B cell (primary cell): Measurements from ENCODE around the gene CDK5RAP1. TPM values are rescaled to one million over a fixed set of nuclear protein-coding genes. Genes with fewer than 3 reads are reported as not detected.

ENCODE experiments used
- ATAC-seq: fragments of 200-7000 bp; cut with Tn5 transposase; one replicate; pipeline ENCODE4 v1.10.0; 2021; ENCODE audit warnings: low read depth, mild to moderate bottlenecking, moderate number of reproducible peaks, moderate library complexity
- CTCF ChIA-PET: fragments of 350-600 bp; sonication (Branson Sonifier 250); formaldehyde crosslinking; loops from one replicate; lab custom pipeline; 2021; ENCODE audit warnings: antibody characterized with exemption, inconsistent platforms; lab: Charles Lee
- POLR2A ChIA-PET: fragments of 350-600 bp; sonication (Branson Sonifier 250); formaldehyde crosslinking; loops from one replicate; lab custom pipeline; 2021; ENCODE audit warnings: antibody characterized with exemption; lab: Charles Lee
- DNase-seq: peaks from one replicate; pipeline ENCODE4 v3.0.0; 2013
- H2AFZ ChIP-seq: 2 replicates; pipeline ENCODE4 v1.6.1; 2012; ENCODE audit warnings: mild to moderate bottlenecking, low read depth, low read length; ENCODE audit not compliant: insufficient read depth, poor library complexity, severe bottlenecking
- H3K27ac ChIP-seq, 2 donors: 1 replicate in 1 of 2; 2 replicates in 1 of 2; pipeline ENCODE4 v1.5.1; 2012 to 2013; ENCODE audit warnings: low read length in 2 of 2, mild to moderate bottlenecking in 2 of 2, moderate library complexity in 1 of 2
- H3K27me3 ChIP-seq, 4 experiments: fragments of 200-600 bp in 1 of 4; sonication (generic) in 1 of 4; replicated peaks in 1 of 4; 1 replicate in 2 of 4; 2 replicates in 2 of 4; pipeline versions ENCODE4 v1.6.1 to v1.7.0; 2013 to 2016; ENCODE audit warnings: low read length in 3 of 4, mild to moderate bottlenecking in 2 of 4, mixed read lengths in 1 of 4, moderate library complexity in 1 of 4; ENCODE audit not compliant: insufficient read depth in 4 of 4, control insufficient read depth in 3 of 4; ENCODE audit errors: control extremely low read depth in 1 of 4
- H3K36me3 ChIP-seq, 2 experiments: replicated peaks in 1 of 2; 1 replicate in 1 of 2; 2 replicates in 1 of 2; pipeline versions ENCODE4 v1.6.1 to v1.7.1; 2013; ENCODE audit warnings: low read length in 1 of 2; ENCODE audit not compliant: insufficient read depth in 2 of 2, control insufficient read depth in 1 of 2; ENCODE audit errors: control extremely low read depth in 1 of 2, extremely low read depth in 1 of 2
- H3K4me1 ChIP-seq, 2 donors: fragments of 200-600 bp in 1 of 2; sonication (generic) in 1 of 2; 1 replicate in 1 of 2; 2 replicates in 1 of 2; pipeline versions ENCODE4 v1.5.1 to v1.6.1; 2013 to 2017; ENCODE audit warnings: low read length in 2 of 2; ENCODE audit not compliant: control insufficient read depth in 2 of 2, insufficient read depth in 2 of 2
- H3K4me2 ChIP-seq: replicated peaks from 2 replicates; pipeline ENCODE3; 2012; ENCODE audit warnings: mild to moderate bottlenecking, low read depth, low read length; ENCODE audit not compliant: poor library complexity, severe bottlenecking
- H3K4me3 ChIP-seq, 5 experiments: fragments of 200-600 bp in 1 of 5; sonication (generic) in 1 of 5; 1 replicate in 3 of 5; 2 replicates in 2 of 5; pipeline versions ENCODE4 v1.5.1 to v1.7.0; 2011 to 2016; ENCODE audit warnings: low read length in 4 of 5, mild to moderate bottlenecking in 4 of 5, low read depth in 2 of 5, control low read depth in 1 of 5, moderate library complexity in 1 of 5; ENCODE audit not compliant: insufficient read depth in 1 of 5; ENCODE audit errors: control extremely low read depth in 1 of 5, extremely low read depth in 1 of 5
- H3K79me2 ChIP-seq: fragments of 200-600 bp; sonication (generic); one replicate; pipeline ENCODE4 v1.6.0; 2016; ENCODE audit warnings: low read length; ENCODE audit not compliant: control insufficient read depth, insufficient read depth
- H3K9ac ChIP-seq: fragments of 200-600 bp; sonication (generic); 2 replicates; pipeline ENCODE4 v1.6.1; 2017; ENCODE audit warnings: mild to moderate bottlenecking, low read length, moderate library complexity
- H3K9me3 ChIP-seq, 3 donors: one replicate each; pipeline versions ENCODE4 v1.6.1 to v1.7.1; 2013; ENCODE audit warnings: low read length in 2 of 3; ENCODE audit not compliant: control insufficient read depth in 2 of 3, insufficient read depth in 1 of 3; ENCODE audit errors: control extremely low read depth in 1 of 3
- H4K20me1 ChIP-seq: 2 replicates; pipeline ENCODE4 v1.6.0; 2012; ENCODE audit warnings: mild to moderate bottlenecking, low read length; ENCODE audit not compliant: insufficient read depth, control insufficient read depth, poor library complexity, severe bottlenecking
- H3K27ac Mint-ChIP-seq: one replicate; pipeline ENCODE4 v1.8.0; 2021; ENCODE audit warnings: mixed read lengths
- H3K27me3 Mint-ChIP-seq: one replicate; pipeline ENCODE4 v1.8.0; 2021; ENCODE audit warnings: mixed read lengths
- H3K4me1 Mint-ChIP-seq: one replicate; pipeline ENCODE4 v1.8.0; 2021; ENCODE audit warnings: mixed read lengths
- H3K4me3 Mint-ChIP-seq: one replicate; pipeline ENCODE4 v1.8.0; 2021; ENCODE audit warnings: mixed read lengths
- H3K9me3 Mint-ChIP-seq: one replicate; pipeline ENCODE4 v1.8.0; 2022; ENCODE audit warnings: mixed read lengths; ENCODE audit not compliant: insufficient read depth
- CTCF ChIP-seq: fragments of 200-600 bp; IDR thresholded peaks from one replicate; pipeline ENCODE4 v1.8.0; 2022; ENCODE audit warnings: antibody characterized with exemption, mild to moderate bottlenecking
- EZH2 ChIP-seq: IDR thresholded peaks from 2 replicates; pipeline ENCODE4 v1.6.1; 2012; ENCODE audit warnings: borderline replicate concordance, low read depth, mild to moderate bottlenecking, moderate library complexity, low read length; ENCODE audit not compliant: insufficient read depth, poor library complexity, severe bottlenecking
- WGBS: methylation state at CpG from one replicate; pipeline ENCODE4 v1.1.5; 2013; ENCODE audit warnings: missing lambda C conversion rate; ENCODE audit not compliant: insufficient coverage; 5-methylcytosine and 5-hydroxymethylcytosine counted together
- intact Hi-C: fragments of 100-400 bp; cut with micrococcal nuclease; formaldehyde crosslinking; loops from one replicate; pipeline ENCODE4 v1.10.0; 2022
- polyA plus RNA-seq: library from polyadenylated mRNA; depleted of rRNA; stranded (reverse); fragments of >200 nt; gene quantifications from 2 replicates; pipeline ENCODE4 v1.2.3, GENCODE V29; 2012
- total RNA-seq, 2 donors: library from RNA; stranded (reverse); fragments of 120-200 nt in 1 of 2; gene quantifications; 1 replicate in 1 of 2; 2 replicates in 1 of 2; pipeline versions ENCODE4 v1.2.3 to v1.2.4, GENCODE V29; 2013 to 2022

Gene CDK5RAP1
- total and polyA plus RNA-seq, 2 donors (not counting 1 experiment from before 2014, with no cell fraction given): 50.4 to 60.5 TPM

DNA sequence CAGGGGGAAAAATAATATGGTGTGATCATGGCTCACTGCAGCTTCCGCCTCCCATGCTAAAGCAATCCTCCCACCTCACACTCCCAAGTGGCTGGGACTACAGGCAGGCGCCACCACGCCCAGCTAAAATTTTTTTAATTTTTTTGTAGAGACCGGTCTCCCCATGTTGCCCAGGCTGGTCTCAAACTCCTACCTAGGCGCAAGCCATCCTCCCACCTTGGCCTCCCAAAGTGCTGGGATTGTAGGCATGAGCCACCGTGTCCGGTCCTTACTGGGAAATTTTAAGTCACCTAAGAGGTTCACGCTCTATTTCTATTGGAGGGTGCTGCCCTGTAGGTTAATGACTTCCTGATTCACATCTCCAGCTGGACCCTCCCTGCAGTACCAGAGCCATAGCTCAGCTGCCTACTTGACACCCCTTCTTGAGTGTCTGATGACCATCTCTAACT is 626 bp upstream of the CDK5RAP1 start:
- Histone ChIP-seq H3K27me3 (no peaks in the 10 kb centered on the region), H4K20me1 (peaks cover 33% of the 10 kb centered on the region), H3K36me3 (peaks cover 2 to 4% of the 10 kb centered on the region in 2 experiments), H3K27ac (peak overlapping the region in 1 of 2 donors; percentile 71), H3K4me3 (peak overlapping the region; percentile 89 to 99 (median 93)), H3K9me3 (no peaks in the 10 kb centered on the region), H3K9ac (peak overlapping the region; percentile 89), H3K79me2 (peaks cover 59% of the 10 kb centered on the region), H3K4me1 (peaks cover 21 to 39% of the 10 kb centered on the region in 2 donors), H2AFZ (peak overlapping the region; percentile 94), H3K4me2 (peak overlapping the region; percentile 79)
- DNase-seq (no peak), ATAC-seq (no peak)
- ChIA-PET POLR2A (interaction anchor here (0.5 to 2.0 kb wide), 7 partner anchors 8 to 591 kb away, joined by 3 to 10 read pairs (median 4); partner anchors contain the start of genes ACTL10 and SNTA1), CTCF (interaction anchor here (0.9 to 6.4 kb wide), 6 partner anchors 8 to 409 kb away, joined by 4 to 36 read pairs (median 6); partner anchors contain the start of genes ACTL10, CHMP4B and SNTA1)
- Mint-ChIP-seq H3K27me3 (no peaks in the 10 kb centered on the region), H3K27ac (peak overlapping the region; percentile 73), H3K9me3 (no peaks in the 10 kb centered on the region), H3K4me1 (peaks cover 41% of the 10 kb centered on the region), H3K4me3 (peak overlapping the region; percentile 96)
- WGBS: 50% methylated on average over 6 of the region's 8 CpGs
- intact Hi-C loops: loop anchor here (1.0 to 2.0 kb wide), 5 partner anchors 7 to 711 kb away; partner anchors contain the start of genes ACTL10, EIF2S2 and PXMP4
- TF ChIP-seq EZH2 (no peak), CTCF (no peak)

DNA sequence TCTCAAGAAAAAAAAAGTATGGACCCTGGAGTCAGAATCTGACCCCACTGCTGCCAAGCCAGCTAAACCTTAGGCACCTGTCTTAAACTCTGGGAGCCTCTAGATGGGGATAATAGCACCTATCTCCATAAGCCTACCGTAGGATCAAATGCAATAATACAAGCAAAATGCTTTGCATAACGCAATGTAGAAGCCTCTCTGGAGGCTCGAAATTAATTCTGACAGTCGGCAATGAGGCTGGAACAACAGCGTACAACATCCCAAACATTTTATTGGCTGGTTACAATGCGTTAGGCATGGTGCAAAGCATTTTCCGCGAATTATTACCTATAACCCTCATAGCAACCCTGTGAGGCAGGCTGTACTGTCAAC is 521 bp downstream of the CDK5RAP1 start:
- Mint-ChIP-seq H3K27ac (no peak overlapping the region), H3K4me1 (peaks cover 47% of the 10 kb centered on the region), H3K27me3 (no peaks in the 10 kb centered on the region), H3K9me3 (no peaks in the 10 kb centered on the region), H3K4me3 (peak overlapping the region; percentile 96)
- Histone ChIP-seq H2AFZ (peak overlapping the region; percentile 94), H3K27me3 (no peaks in the 10 kb centered on the region), H3K27ac (peak overlapping the region; percentile 14 to 71), H3K36me3 (peaks cover 2 to 14% of the 10 kb centered on the region in 2 experiments), H3K9ac (peak overlapping the region; percentile 89), H3K4me2 (peak overlapping the region; percentile 79), H3K4me1 (peaks cover 19 to 29% of the 10 kb centered on the region in 2 donors), H4K20me1 (peaks cover 35% of the 10 kb centered on the region), H3K79me2 (peaks cover 62% of the 10 kb centered on the region), H3K9me3 (no peaks in the 10 kb centered on the region), H3K4me3 (peak overlapping the region; percentile 89 to 99 (median 93))
- intact Hi-C loops: loop anchor here (1.0 to 2.0 kb wide), 5 partner anchors 9 to 712 kb away; partner anchors contain the start of genes ACTL10, EIF2S2 and PXMP4
- ATAC-seq (no peak), DNase-seq (no peak)
- CTCF ChIA-PET: interaction anchor here (0.9 to 6.4 kb wide), 7 partner anchors 9 to 410 kb away, joined by 3 to 36 read pairs (median 6); partner anchors contain the start of genes ACTL10, CHMP4B and SNTA1
- POLR2A ChIA-PET: interaction anchor here (1.0 to 2.0 kb wide), 3 partner anchors 44 to 266 kb away, joined by 3 to 10 read pairs (median 5); partner anchors contain the start of genes ACTL10 and SNTA1
- TF ChIP-seq CTCF (peak; percentile 12), EZH2 (no peak)
- WGBS: 0% methylated on average over 6 of the region's 8 CpGs
